Left renal cortex interstitium (tissue), 4 donors: Measurements from ENCODE around the gene CENPA. TPM values are rescaled to one million over a fixed set of nuclear protein-coding genes. Genes with fewer than 3 reads are reported as not detected.
A peak's percentile ranks its signal among the peaks of the same experiment; 100 is the strongest.
"Not testable (repeated sequence)": the region's sequence is repeated elsewhere in the genome, so short reads cannot be mapped to it uniquely, and the experiment has no call there.

ENCODE experiments used
- DNase-seq, 4 donors: peaks; one replicate each; pipeline ENCODE4 v3.0.0-alpha.2; 2013; ENCODE audit warnings: low read depth in 4 of 4, low spot score in 2 of 4, missing footprints in 1 of 4
- polyA plus RNA-seq, 4 donors: library from polyadenylated mRNA; unstranded; fragments of 120-200 nt; gene quantifications; one replicate each; pipeline ENCODE4 v1.2.1, GENCODE V29; 2013; ENCODE audit not compliant: insufficient read length in 4 of 4

CENPA gene
- polyA plus RNA-seq, 4 donors = 13.0 to 16.2 (median 14.9) TPM

GRCh38 chr2:26784570-26785234 is 1.2 kb upstream of the CENPA start:
- no peak for DNase-seq

- no peak for DNase-seq
Measured at GRCh38 chr2:26786207-26787028, 562 bp downstream of the CENPA start.

GRCh38 chr2:26792720-26793119 is 6.9 kb downstream of the CENPA start:
- no peak for DNase-seq

GRCh38 chr2:26793518-26793917 is 7.7 kb downstream of the CENPA start:
- DNase-seq = no peak

- DNase-seq = not testable (repeated sequence)
Measured at GRCh38 chr2:26795135-26795534, 9.3 kb downstream of the CENPA start.

- DNase-seq = no peak
Measured at GRCh38 chr2:26801328-26801727, 15.5 kb downstream of the CENPA start.

- DNase-seq = no peak
Measured at GRCh38 chr2:26801796-26802195, 15.9 kb downstream of the CENPA start.

GRCh38 chr2:26805241-26805676 is 19.4 kb downstream of the CENPA start:
- DNase-seq = no peak

- DNase-seq = peak in 2 of 4 donors; percentile 26 to 41
Measured at GRCh38 chr2:26807788-26808460, 22.1 kb downstream of the CENPA start.

- no peak for DNase-seq
Measured at GRCh38 chr2:26809211-26809610, 23.4 kb downstream of the CENPA start.

GRCh38 chr2:26809876-26810577 is 24.2 kb downstream of the CENPA start:
- DNase-seq = no peak

GRCh38 chr2:26811261-26811660 is 25.4 kb downstream of the CENPA start:
- DNase-seq = no peak

- no peak for DNase-seq
Measured at GRCh38 chr2:26811791-26812694, 26.2 kb downstream of the CENPA start.

- DNase-seq = no peak
Measured at GRCh38 chr2:26812731-26813130, 26.9 kb downstream of the CENPA start.

- DNase-seq = not testable (repeated sequence)
Measured at GRCh38 chr2:26814072-26814765, 28.4 kb downstream of the CENPA start.

- DNase-seq = no peak
Measured at GRCh38 chr2:26816893-26817292, 31.0 kb downstream of the CENPA start.

GRCh38 chr2:26818255-26818654 is 32.4 kb downstream of the CENPA start:
- no peak for DNase-seq

GRCh38 chr2:26818972-26819371 is 33.1 kb downstream of the CENPA start:
- DNase-seq = no peak

- DNase-seq = no peak
Measured at GRCh38 chr2:26820932-26821331, 35.1 kb downstream of the CENPA start.
